ENCODE data around the gene CCDC33. TPM values are rescaled to one million over a fixed set of nuclear protein-coding genes. Genes with fewer than 3 reads are reported as not detected.
A peak's percentile ranks its signal among the peaks of the same experiment; 100 is the strongest.

The CCDC33 gene
- total and polyA plus RNA-seq, 4 experiments from 2014 or later: not detected

DNA sequence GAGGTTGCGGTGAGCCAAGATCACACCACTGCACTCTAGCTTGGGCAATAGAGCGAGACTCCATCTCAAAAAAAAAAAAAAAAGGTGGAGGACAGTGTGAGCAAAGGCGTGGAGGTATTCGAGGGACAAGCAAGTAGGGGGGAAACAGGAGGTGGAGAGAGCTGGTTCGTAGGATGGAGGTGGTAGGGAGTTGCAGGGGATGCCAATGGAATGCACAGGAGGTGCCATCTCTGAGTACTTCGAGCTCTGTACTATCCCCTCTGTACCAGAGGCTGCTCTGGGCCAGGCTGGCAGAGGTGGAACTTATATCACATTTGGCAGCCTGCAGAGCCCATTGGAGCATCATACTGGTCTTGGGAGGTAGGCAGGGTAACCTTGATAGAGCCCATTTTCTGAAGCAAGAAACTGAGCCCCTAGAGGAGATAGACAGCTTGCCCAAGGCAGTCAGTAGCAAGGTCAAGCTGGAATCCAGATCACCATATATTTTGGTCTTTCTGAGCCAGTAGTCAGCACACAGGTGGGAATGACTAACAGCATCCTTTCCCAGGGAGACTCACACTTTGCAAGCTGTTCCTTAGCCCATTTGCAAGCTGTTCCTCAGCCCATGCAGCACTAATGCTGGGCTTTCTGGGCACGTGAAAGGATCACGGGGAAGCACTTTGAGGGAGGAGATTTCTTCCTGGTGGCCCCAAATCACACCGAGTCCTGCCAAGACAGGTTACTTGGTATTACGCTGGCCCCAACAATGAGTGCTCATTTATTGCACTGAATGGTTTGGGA is 9.2 kb upstream of the CCDC33 start:
- Histone ChIP-seq H3K4me3 (ENCODE audit: low read length in 2 of 2) (no peak overlapping the region), H3K27me3 (ENCODE audit: insufficient read depth, low read length) (no peaks in the 10 kb centered on the region), H3K4me1 (ENCODE audit: insufficient read depth, low read length) (no peaks in the 10 kb centered on the region), H3K9me3 (ENCODE audit: control insufficient read depth in 1 of 2, low read length in 2 of 2) (no peaks in the 10 kb centered on the region), H3K27ac (ENCODE audit: low read depth, low read length) (no peak overlapping the region), H3K36me3 (ENCODE audit: insufficient read depth, low read length) (no peaks in the 10 kb centered on the region)
- no peaks in the 10 kb centered on the region for H3K36me3 Mint-ChIP-seq
- peak overlapping the region in 1 of 7 donors; percentile 1 for H3K27ac Mint-ChIP-seq
- H3K27me3 Mint-ChIP-seq: peaks cover 25 to 31% of the 10 kb centered on the region in 2 donors
- H3K9me3 Mint-ChIP-seq: no peaks in the 10 kb centered on the region
- intact Hi-C loops (cut with micrococcal nuclease): no loop called here
- H3K4me1 Mint-ChIP-seq: peaks cover 0 to 5% (median under 1%) of the 10 kb centered on the region in 4 donors
- ChIA-PET POLR2A (ENCODE audit: partially characterized antibody) (no interaction called here), CTCF (ENCODE audit: partially characterized antibody) (no interaction called here)
- H3K4me3 Mint-ChIP-seq: no peak overlapping the region
- no peak for DNase-seq

DNA sequence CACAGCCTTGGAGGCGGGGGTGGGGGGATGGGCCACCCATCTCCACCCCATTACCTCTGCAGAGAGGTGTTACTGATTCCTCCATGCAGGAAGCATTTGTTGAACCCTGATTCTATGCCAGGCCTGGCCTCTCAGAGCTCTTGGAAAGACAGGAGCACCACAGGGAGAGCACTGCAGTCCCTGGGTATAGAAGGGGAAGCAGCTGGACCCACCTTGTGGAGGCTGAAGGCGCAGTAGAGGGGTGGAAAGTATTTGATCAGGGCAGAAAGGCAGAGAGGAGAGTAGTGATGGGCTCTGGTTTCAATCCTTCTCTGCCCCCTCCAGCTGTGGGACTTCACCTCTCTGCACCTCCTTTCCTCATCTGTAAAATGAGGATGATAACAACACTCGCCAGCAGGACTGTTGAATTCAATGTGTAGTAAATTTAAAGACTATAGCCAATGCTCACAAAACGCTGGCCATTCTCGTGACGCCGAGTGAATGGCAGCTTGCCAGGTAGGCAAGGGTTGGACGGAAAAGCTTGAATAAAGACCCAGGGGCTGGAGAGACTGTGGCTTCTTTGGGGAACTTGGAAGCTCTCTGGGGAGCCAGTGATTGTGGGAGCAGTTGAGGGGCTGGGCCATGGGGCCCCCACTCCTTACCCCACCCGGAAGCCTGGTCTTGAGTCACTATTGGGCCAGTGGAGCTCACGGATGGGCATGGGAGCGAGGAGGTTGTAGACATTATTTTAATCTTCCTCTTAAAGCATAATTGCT is 8.0 kb upstream of the CCDC33 start:
- no peaks in the 10 kb centered on the region for H3K36me3 Mint-ChIP-seq
- no peaks in the 10 kb centered on the region for H3K9me3 Mint-ChIP-seq
- H3K27ac Mint-ChIP-seq: no peak overlapping the region

GRCh38 chr15:74228723-74229081 is 7.4 kb upstream of the CCDC33 start:
- no peaks in the 10 kb centered on the region for H3K36me3 Mint-ChIP-seq
- peaks cover 26 to 27% of the 10 kb centered on the region in 2 donors for H3K27me3 Mint-ChIP-seq
- H3K9me3 Mint-ChIP-seq: no peaks in the 10 kb centered on the region
- H3K27ac Mint-ChIP-seq: no peak overlapping the region
- Histone ChIP-seq H3K9me3 (ENCODE audit: control insufficient read depth in 1 of 2, low read length in 2 of 2) (no peaks in the 10 kb centered on the region), H3K27me3 (ENCODE audit: insufficient read depth, low read length) (no peaks in the 10 kb centered on the region), H3K4me1 (ENCODE audit: insufficient read depth, low read length) (no peaks in the 10 kb centered on the region), H3K4me3 (ENCODE audit: low read length in 2 of 2) (no peak overlapping the region), H3K27ac (ENCODE audit: low read depth, low read length) (no peak overlapping the region), H3K36me3 (ENCODE audit: insufficient read depth, low read length) (no peaks in the 10 kb centered on the region)
- no peak overlapping the region for H3K4me3 Mint-ChIP-seq
- ChIA-PET POLR2A (ENCODE audit: partially characterized antibody) (no interaction called here), CTCF (ENCODE audit: partially characterized antibody) (no interaction called here)
- DNase-seq: no peak
- intact Hi-C loops (cut with micrococcal nuclease): no loop called here
- H3K4me1 Mint-ChIP-seq: peaks cover 0 to 2% (median under 1%) of the 10 kb centered on the region in 4 donors

More for the DNA sequence above, 8.0 kb upstream of the CCDC33 start:
- Histone ChIP-seq H3K27me3 (ENCODE audit: insufficient read depth, low read length) (no peaks in the 10 kb centered on the region), H3K27ac (ENCODE audit: low read depth, low read length) (no peak overlapping the region), H3K4me3 (ENCODE audit: low read length in 2 of 2) (no peak overlapping the region), H3K9me3 (ENCODE audit: control insufficient read depth in 1 of 2, low read length in 2 of 2) (no peaks in the 10 kb centered on the region), H3K4me1 (ENCODE audit: insufficient read depth, low read length) (no peaks in the 10 kb centered on the region), H3K36me3 (ENCODE audit: insufficient read depth, low read length) (no peaks in the 10 kb centered on the region)
- Mint-ChIP-seq H3K4me1 (peaks cover 0 to 5% (median under 1%) of the 10 kb centered on the region in 4 donors), H3K4me3 (no peak overlapping the region), H3K27me3 (peaks cover 28% of the 10 kb centered on the region in 2 donors)
- ChIA-PET CTCF (ENCODE audit: partially characterized antibody) (no interaction called here), POLR2A (ENCODE audit: partially characterized antibody) (no interaction called here)
- DNase-seq: no peak
- intact Hi-C loops (cut with micrococcal nuclease): no loop called here

DNA sequence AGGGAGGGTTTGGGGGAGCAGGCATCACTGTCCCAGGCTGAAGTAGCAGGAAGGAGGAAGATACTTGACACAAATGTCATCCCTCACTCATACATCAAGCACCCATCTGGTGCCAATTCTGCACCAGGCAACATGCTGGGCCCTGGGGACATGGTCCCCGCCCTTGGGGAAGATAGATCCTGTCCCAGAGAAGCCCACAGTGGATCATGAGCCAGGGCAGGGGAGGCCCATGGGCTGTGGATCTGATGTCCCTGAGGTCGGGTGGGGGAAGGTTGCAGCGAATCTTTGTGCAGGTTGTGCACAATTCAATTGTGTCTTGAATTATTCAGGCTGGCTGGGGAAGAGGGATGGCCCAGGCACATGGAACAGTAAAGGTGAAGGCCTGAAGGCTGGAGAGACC is 6.4 kb upstream of the CCDC33 start:
- Mint-ChIP-seq H3K4me1 (no peaks in the 10 kb centered on the region), H3K27me3 (peaks cover 20 to 23% of the 10 kb centered on the region in 2 donors), H3K27ac (no peak overlapping the region), H3K4me3 (no peak overlapping the region), H3K36me3 (no peaks in the 10 kb centered on the region), H3K9me3 (no peaks in the 10 kb centered on the region)
- Histone ChIP-seq H3K4me1 (ENCODE audit: insufficient read depth, low read length) (no peaks in the 10 kb centered on the region), H3K36me3 (ENCODE audit: insufficient read depth, low read length) (no peaks in the 10 kb centered on the region), H3K4me3 (ENCODE audit: low read length in 2 of 2) (no peak overlapping the region), H3K27me3 (ENCODE audit: insufficient read depth, low read length) (no peaks in the 10 kb centered on the region), H3K27ac (ENCODE audit: low read depth, low read length) (no peak overlapping the region), H3K9me3 (ENCODE audit: control insufficient read depth in 1 of 2, low read length in 2 of 2) (no peaks in the 10 kb centered on the region)
- CTCF ChIA-PET (ENCODE audit: partially characterized antibody): no interaction called here
- intact Hi-C loops (cut with micrococcal nuclease): no loop called here
- POLR2A ChIA-PET (ENCODE audit: partially characterized antibody): no interaction called here
- DNase-seq: no peak

GRCh38 chr15:74231475-74231874 is 4.7 kb upstream of the CCDC33 start:
- no peaks in the 10 kb centered on the region for H3K36me3 ChIP-seq (ENCODE audit: insufficient read depth, low read length)
- Mint-ChIP-seq H3K36me3 (no peaks in the 10 kb centered on the region), H3K4me3 (no peak overlapping the region), H3K4me1 (no peaks in the 10 kb centered on the region), H3K27ac (no peak overlapping the region), H3K27me3 (peaks cover 15 to 16% of the 10 kb centered on the region in 2 donors), H3K9me3 (no peaks in the 10 kb centered on the region)
- no peaks in the 10 kb centered on the region for H3K27me3 ChIP-seq (ENCODE audit: insufficient read depth, low read length)
- ChIA-PET POLR2A (ENCODE audit: partially characterized antibody) (no interaction called here), CTCF (ENCODE audit: partially characterized antibody) (no interaction called here)
- H3K4me1 ChIP-seq (ENCODE audit: insufficient read depth, low read length): no peaks in the 10 kb centered on the region
- H3K27ac ChIP-seq (ENCODE audit: low read depth, low read length): no peak overlapping the region
- no peak for DNase-seq
- intact Hi-C loops (cut with micrococcal nuclease): no loop called here
- H3K4me3 ChIP-seq (ENCODE audit: low read length in 2 of 2): no peak overlapping the region
- H3K9me3 ChIP-seq (ENCODE audit: control insufficient read depth in 1 of 2, low read length in 2 of 2): no peaks in the 10 kb centered on the region

GRCh38 chr15:74233373-74233772 is 2.8 kb upstream of the CCDC33 start:
- Mint-ChIP-seq H3K27me3 (peaks cover 8 to 10% of the 10 kb centered on the region in 2 donors), H3K4me1 (no peaks in the 10 kb centered on the region), H3K9me3 (no peaks in the 10 kb centered on the region), H3K36me3 (no peaks in the 10 kb centered on the region), H3K27ac (no peak overlapping the region), H3K4me3 (no peak overlapping the region)
- ChIA-PET POLR2A (ENCODE audit: partially characterized antibody) (no interaction called here), CTCF (ENCODE audit: partially characterized antibody) (no interaction called here)
- no peaks in the 10 kb centered on the region for H3K36me3 ChIP-seq (ENCODE audit: insufficient read depth, low read length)
- no peaks in the 10 kb centered on the region for H3K9me3 ChIP-seq (ENCODE audit: control insufficient read depth in 1 of 2, low read length in 2 of 2)
- H3K27me3 ChIP-seq (ENCODE audit: insufficient read depth, low read length): no peaks in the 10 kb centered on the region
- H3K27ac ChIP-seq (ENCODE audit: low read depth, low read length): no peak overlapping the region
- H3K4me3 ChIP-seq (ENCODE audit: low read length in 2 of 2): no peak overlapping the region
- intact Hi-C loops (cut with micrococcal nuclease): no loop called here
- DNase-seq: no peak
- H3K4me1 ChIP-seq (ENCODE audit: insufficient read depth, low read length): no peaks in the 10 kb centered on the region

GRCh38 chr15:74233851-74234597 is 2.1 kb upstream of the CCDC33 start:
- Histone ChIP-seq H3K4me3 (ENCODE audit: low read length in 2 of 2) (no peak overlapping the region), H3K27me3 (ENCODE audit: insufficient read depth, low read length) (no peaks in the 10 kb centered on the region), H3K27ac (ENCODE audit: low read depth, low read length) (no peak overlapping the region), H3K9me3 (ENCODE audit: control insufficient read depth in 1 of 2, low read length in 2 of 2) (no peaks in the 10 kb centered on the region), H3K4me1 (ENCODE audit: insufficient read depth, low read length) (no peaks in the 10 kb centered on the region), H3K36me3 (ENCODE audit: insufficient read depth, low read length) (no peaks in the 10 kb centered on the region)
- ChIA-PET CTCF (ENCODE audit: partially characterized antibody) (no interaction called here), POLR2A (ENCODE audit: partially characterized antibody) (no interaction called here)
- Mint-ChIP-seq H3K27ac (no peak overlapping the region), H3K36me3 (no peaks in the 10 kb centered on the region), H3K4me3 (no peak overlapping the region), H3K4me1 (no peaks in the 10 kb centered on the region), H3K27me3 (peaks cover 8 to 10% of the 10 kb centered on the region in 2 donors), H3K9me3 (no peaks in the 10 kb centered on the region)
- intact Hi-C loops (cut with micrococcal nuclease): no loop called here
- DNase-seq: no peak
